H9 (cell line): Measurements from ENCODE around the gene BBOF1. TPM values are rescaled to one million over a fixed set of nuclear protein-coding genes. Genes with fewer than 3 reads are reported as not detected.

ENCODE experiments used
- DNase-seq: peaks from one replicate; pipeline ENCODE4 v3.0.0-alpha.2; 2017
- H2AFZ ChIP-seq: one replicate; pipeline ENCODE4 v1.6.1; 2013; ENCODE audit warnings: mild to moderate bottlenecking, low read length, control low read depth, moderate library complexity
- H2AK5ac ChIP-seq: 2 replicates; pipeline ENCODE4 v1.6.1; 2013; ENCODE audit warnings: low read length, control low read depth, mixed read lengths; ENCODE audit not compliant: insufficient read length
- H2BK120ac ChIP-seq: one replicate; pipeline ENCODE4 v1.6.1; 2013; ENCODE audit warnings: low read depth, mild to moderate bottlenecking, low read length, control low read depth, inconsistent platforms; ENCODE audit not compliant: poor library complexity, severe bottlenecking
- H2BK12ac ChIP-seq: 2 replicates; pipeline ENCODE4 v1.6.1; 2013; ENCODE audit warnings: low read length, control low read depth, mixed read lengths, low read depth; ENCODE audit not compliant: insufficient read length
- H2BK15ac ChIP-seq: 2 replicates; pipeline ENCODE4 v1.6.1; 2013; ENCODE audit warnings: low read depth, low read length, control low read depth
- H2BK20ac ChIP-seq: one replicate; pipeline ENCODE4 v1.6.1; 2013; ENCODE audit warnings: low read depth, mild to moderate bottlenecking, low read length, control low read depth, inconsistent platforms; ENCODE audit not compliant: poor library complexity, severe bottlenecking
- H2BK5ac ChIP-seq: 2 replicates; pipeline ENCODE4 v1.6.1; 2013; ENCODE audit warnings: low read length, control low read depth, mixed read lengths; ENCODE audit not compliant: insufficient read length
- H3K14ac ChIP-seq: 2 replicates; pipeline ENCODE4 v1.6.1; 2013; ENCODE audit warnings: low read length, control low read depth; ENCODE audit not compliant: insufficient read depth
- H3K18ac ChIP-seq: 2 replicates; pipeline ENCODE4 v1.6.1; 2013; ENCODE audit warnings: low read depth, mild to moderate bottlenecking, mixed read lengths, low read length, control low read depth; ENCODE audit not compliant: insufficient read length
- H3K23ac ChIP-seq: 2 replicates; pipeline ENCODE4 v1.6.1; 2013; ENCODE audit warnings: low read length, control low read depth, mixed read lengths, low read depth; ENCODE audit not compliant: insufficient read length
- H3K23me2 ChIP-seq: 2 replicates; pipeline ENCODE4 v1.6.1; 2013; ENCODE audit warnings: low read depth, mild to moderate bottlenecking, mixed read lengths, low read length, control low read depth; ENCODE audit not compliant: insufficient read length, poor library complexity, severe bottlenecking
- H3K27ac ChIP-seq: 2 replicates; pipeline ENCODE4 v1.5.1; 2013; ENCODE audit warnings: low read length, control low read depth, mixed read lengths, low read depth; ENCODE audit not compliant: insufficient read length
- H3K27me3 ChIP-seq: 2 replicates; pipeline ENCODE4 v1.6.1; 2013; ENCODE audit warnings: low read length, control low read depth, inconsistent platforms; ENCODE audit not compliant: insufficient read depth
- H3K4ac ChIP-seq: 2 replicates; pipeline ENCODE4 v1.6.1; 2013; ENCODE audit warnings: low read depth, mild to moderate bottlenecking, control low read depth, inconsistent platforms, low read length, moderate library complexity
- H3K4me1 ChIP-seq: 2 replicates; pipeline ENCODE4 v1.6.1; 2013; ENCODE audit warnings: low read length, control low read depth, inconsistent platforms; ENCODE audit not compliant: insufficient read depth
- H3K4me2 ChIP-seq: 2 replicates; pipeline ENCODE4 v1.6.1; 2013; ENCODE audit warnings: low read length, control low read depth, mixed read lengths; ENCODE audit not compliant: insufficient read length, insufficient read depth
- H3K56ac ChIP-seq: 2 replicates; pipeline ENCODE4 v1.6.1; 2013; ENCODE audit warnings: low read depth, mild to moderate bottlenecking, mixed read lengths, low read length, control low read depth; ENCODE audit not compliant: insufficient read length
- H3K79me1 ChIP-seq: 2 replicates; pipeline ENCODE4 v1.6.1; 2013; ENCODE audit warnings: low read depth, mild to moderate bottlenecking, moderate library complexity, low read length, control low read depth, inconsistent platforms; ENCODE audit not compliant: insufficient read depth, poor library complexity, severe bottlenecking
- H3K79me2 ChIP-seq: 2 replicates; pipeline ENCODE4 v1.6.1; 2013; ENCODE audit warnings: low read length, control low read depth, inconsistent platforms; ENCODE audit not compliant: insufficient read depth
- H3K9ac ChIP-seq: 2 replicates; pipeline ENCODE4 v1.6.1; 2013; ENCODE audit warnings: low read length, control low read depth, mixed read lengths; ENCODE audit not compliant: insufficient read length; ENCODE audit errors: extremely low read depth
- H3K9me3 ChIP-seq: one replicate; pipeline ENCODE4 v1.6.1; 2013; ENCODE audit warnings: low read depth, low read length, inconsistent platforms; ENCODE audit not compliant: control insufficient read depth
- H3T11ph ChIP-seq: one replicate; pipeline ENCODE4 v1.6.1; 2013; ENCODE audit warnings: mild to moderate bottlenecking, low read length, control low read depth, inconsistent platforms
- H4K20me1 ChIP-seq: one replicate; pipeline ENCODE4 v1.6.1; 2013; ENCODE audit not compliant: control insufficient read depth, insufficient read length, insufficient read depth
- H4K5ac ChIP-seq: 2 replicates; pipeline ENCODE4 v1.6.1; 2013; ENCODE audit warnings: low read depth, mild to moderate bottlenecking, mixed read lengths, low read length, control low read depth; ENCODE audit not compliant: insufficient read length
- H4K8ac ChIP-seq: replicated peaks from 2 replicates; pipeline ENCODE4 v1.6.1; 2013; ENCODE audit warnings: low read length, control low read depth, mixed read lengths, low read depth; ENCODE audit not compliant: insufficient read length
- H4K91ac ChIP-seq: 2 replicates; pipeline ENCODE4 v1.6.1; 2013; ENCODE audit warnings: low read depth, mild to moderate bottlenecking, moderate library complexity, mixed read lengths, low read length, control low read depth; ENCODE audit not compliant: insufficient read length
- H3K27ac Mint-ChIP-seq, 3 experiments: 2 replicates in 2 of 3; 3 replicates in 1 of 3; pipeline ENCODE4 v1.8.0; 2020 to 2021; ENCODE audit warnings: mixed read lengths in 3 of 3, mild to moderate bottlenecking in 1 of 3, moderate library complexity in 1 of 3
- H3K27me3 Mint-ChIP-seq: 2 replicates; pipeline ENCODE4 v1.8.0; 2021; ENCODE audit warnings: low read depth, mild to moderate bottlenecking, moderate library complexity, mixed read lengths
- H3K36me3 Mint-ChIP-seq, 3 experiments: 2 replicates in 2 of 3; 3 replicates in 1 of 3; pipeline ENCODE4 v1.8.0; 2020 to 2021; ENCODE audit warnings: low read depth in 3 of 3, mixed read lengths in 3 of 3; ENCODE audit not compliant: insufficient read depth in 1 of 3
- H3K4me1 Mint-ChIP-seq, 2 experiments: 2 replicates each; pipeline ENCODE4 v1.8.0; 2020; ENCODE audit warnings: mixed read lengths in 2 of 2
- H3K4me3 Mint-ChIP-seq, 2 experiments: 2 replicates in 1 of 2; 3 replicates in 1 of 2; pipeline ENCODE4 v1.8.0; 2020 to 2021; ENCODE audit warnings: mild to moderate bottlenecking in 2 of 2, mixed read lengths in 2 of 2, moderate library complexity in 1 of 2
- H3K9me3 Mint-ChIP-seq, 2 experiments: 2 replicates in 1 of 2; 3 replicates in 1 of 2; pipeline ENCODE4 v1.8.0; 2020; ENCODE audit warnings: mild to moderate bottlenecking in 2 of 2, mixed read lengths in 2 of 2, moderate library complexity in 1 of 2
- CTCF ChIP-seq: fragments of 200-600 bp; sonication (generic); conservative IDR thresholded peaks from 3 replicates; pipeline ENCODE4 v1.8.0; 2021; ENCODE audit warnings: antibody characterized with exemption, mild to moderate bottlenecking
- WGBS: extraction: QIAGEN DNeasy Blood & Tissue Kit; methylation state at CpG from one replicate; pipeline ENCODE4 v1.1.7; 2013; ENCODE audit warnings: missing lambda C conversion rate, low lambda C conversion rate, mixed read lengths; ENCODE audit not compliant: insufficient read length; ENCODE audit errors: extremely low coverage; 5-methylcytosine and 5-hydroxymethylcytosine counted together
- total RNA-seq: library from RNA; stranded (reverse); gene quantifications from 2 replicates; pipeline ENCODE4 v1.2.1, GENCODE V29; 2021

The BBOF1 gene
- total RNA-seq, 1 experiment from 2014 or later: 0.61 TPM

GRCh38 chr14:73977896-73978295 lies 41.3 kb upstream of the BBOF1 start:
- Mint-ChIP-seq H3K4me1 (peaks cover 0 to under 1% of the 10 kb centered on the region in 2 experiments; a peak in 1 of 4 replicates), H3K36me3 (peaks cover 0 to 4% (median 2%) of the 10 kb centered on the region in 3 experiments; a peak in 2 of 7 replicates), H3K27me3 (no peaks in the 10 kb centered on the region), H3K4me3 (no peak overlapping the region), H3K9me3 (no peaks in the 10 kb centered on the region), H3K27ac (no peak overlapping the region)
- Histone ChIP-seq H4K91ac (no peak overlapping the region), H3K4me1 (no peaks in the 10 kb centered on the region), H3K23ac (no peak overlapping the region), H2BK15ac (no peak overlapping the region), H3K56ac (no peak overlapping the region), H2BK120ac (no peak overlapping the region), H3K9ac (no peak overlapping the region), H2BK12ac (no peak overlapping the region), H3K23me2 (no peaks in the 10 kb centered on the region), H3K9me3 (no peaks in the 10 kb centered on the region), H3K27ac (no peak overlapping the region), H4K5ac (no peak overlapping the region), H3K27me3 (no peaks in the 10 kb centered on the region), H2AFZ (no peak overlapping the region), H3K18ac (no peak overlapping the region), H2AK5ac (no peak overlapping the region), H2BK5ac (no peak overlapping the region), H3T11ph (no peak overlapping the region), H3K79me1 (no peaks in the 10 kb centered on the region), H3K4me2 (no peak overlapping the region), H3K79me2 (no peaks in the 10 kb centered on the region), H2BK20ac (no peak overlapping the region), H4K8ac (no peak overlapping the region), H3K14ac (no peak overlapping the region), H4K20me1 (no peaks in the 10 kb centered on the region), H3K4ac (no peak overlapping the region)
- no peak for DNase-seq
- TF ChIP-seq CTCF: no peak
- no CpG with 5 or more reads among the region's 4 CpGs for WGBS
